Measurements from ENCODE around the gene DACT3.
"Not testable (repeated sequence)": the region's sequence is repeated elsewhere in the genome, so short reads cannot be mapped to it uniquely, and the experiment has no call there.

Gene DACT3

DNA sequence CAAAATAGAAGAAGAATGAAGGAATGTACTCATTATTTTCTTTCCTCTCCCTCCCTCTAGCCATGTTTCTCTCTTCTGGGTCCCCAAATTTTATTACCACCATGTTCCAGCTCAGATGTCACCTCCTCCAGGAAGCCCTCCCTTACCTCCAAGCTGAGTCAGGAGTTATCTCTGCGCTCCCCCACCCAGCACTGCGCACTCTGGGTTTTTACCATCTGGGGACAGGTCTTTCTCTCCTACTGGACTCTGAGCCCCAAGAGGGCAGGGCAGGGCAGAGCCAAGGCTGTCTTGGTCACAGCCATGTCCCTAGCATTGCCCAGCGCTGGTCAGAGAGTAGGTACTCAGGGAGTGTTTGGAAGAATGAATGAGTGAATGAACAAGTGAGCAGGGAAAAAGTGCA, 27.9 kb downstream of the DACT3 start:
- Histone ChIP-seq H3K9ac (ENCODE audit: low read length in 2 of 2) (no peak overlapping the region), H3K27me3 (ENCODE audit: control insufficient read depth in 1 of 2, insufficient read depth in 2 of 2, low read length in 2 of 2) (no peaks in the 10 kb centered on the region), H3K27ac (ENCODE audit: low read length) (no peak overlapping the region), H3K9me3 (ENCODE audit: control insufficient read depth in 2 of 2, low read length in 2 of 2) (no peaks in the 10 kb centered on the region), H3K36me3 (ENCODE audit: control insufficient read depth in 2 of 2, insufficient read depth in 2 of 2, low read length in 2 of 2) (no peaks in the 10 kb centered on the region), H3K4me3 (ENCODE audit: low read length in 2 of 2) (peak overlapping the region in 1 of 2 donors; percentile 81), H3K4me1 (ENCODE audit: control insufficient read depth, insufficient read depth, low read length) (peaks cover 37% of the 10 kb centered on the region)

DNA sequence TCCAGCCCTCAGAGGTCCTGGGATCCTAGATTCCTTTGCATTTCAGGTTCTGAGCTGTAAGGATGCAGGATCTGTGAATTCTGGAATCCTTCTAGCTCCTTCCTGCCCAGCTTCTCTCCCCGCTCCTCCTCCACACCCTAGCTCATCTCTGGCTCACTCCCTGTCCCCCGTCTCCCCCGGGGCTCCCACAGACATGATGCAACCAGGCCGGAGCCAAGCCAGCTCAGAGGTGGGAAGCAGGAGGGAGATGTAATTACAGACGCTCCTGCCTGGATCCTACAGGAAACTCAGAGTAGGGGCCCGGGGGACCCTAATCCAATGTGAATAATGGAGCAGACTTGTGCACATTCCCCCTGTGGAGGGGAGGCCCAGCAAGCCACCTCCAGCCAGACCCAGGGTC, 29.5 kb downstream of the DACT3 start:
- H3K27ac ChIP-seq (ENCODE audit: low read length), result peak overlapping the region; percentile 18

GRCh38 chr19:46630586-46631205, 30.3 kb downstream of the DACT3 start:
- Histone ChIP-seq H3K36me3 (ENCODE audit: control insufficient read depth in 2 of 2, insufficient read depth in 2 of 2, low read length in 2 of 2) (no peaks in the 10 kb centered on the region), H3K27me3 (ENCODE audit: control insufficient read depth in 1 of 2, insufficient read depth in 2 of 2, low read length in 2 of 2) (no peaks in the 10 kb centered on the region), H3K9me3 (ENCODE audit: control insufficient read depth in 2 of 2, low read length in 2 of 2) (no peaks in the 10 kb centered on the region), H3K4me1 (ENCODE audit: control insufficient read depth, insufficient read depth, low read length) (peaks cover 38% of the 10 kb centered on the region), H3K4me3 (ENCODE audit: low read length in 2 of 2) (peak overlapping the region in 1 of 2 donors; percentile 29), H3K27ac (ENCODE audit: low read length) (no peak overlapping the region), H3K9ac (ENCODE audit: low read length in 2 of 2) (no peak overlapping the region)

More for the DNA sequence above, 29.5 kb downstream of the DACT3 start:
- Histone ChIP-seq H3K4me3 (ENCODE audit: low read length in 2 of 2) (no peak overlapping the region), H3K27me3 (ENCODE audit: control insufficient read depth in 1 of 2, insufficient read depth in 2 of 2, low read length in 2 of 2) (no peaks in the 10 kb centered on the region), H3K9me3 (ENCODE audit: control insufficient read depth in 2 of 2, low read length in 2 of 2) (no peaks in the 10 kb centered on the region), H3K9ac (ENCODE audit: low read length in 2 of 2) (no peak overlapping the region), H3K36me3 (ENCODE audit: control insufficient read depth in 2 of 2, insufficient read depth in 2 of 2, low read length in 2 of 2) (no peaks in the 10 kb centered on the region), H3K4me1 (ENCODE audit: control insufficient read depth, insufficient read depth, low read length) (peaks cover 36% of the 10 kb centered on the region)

GRCh38 chr19:46629546-46630025, 31.4 kb downstream of the DACT3 start:
- H3K9me3 ChIP-seq (ENCODE audit: control insufficient read depth in 2 of 2, low read length in 2 of 2), result no peaks in the 10 kb centered on the region

GRCh38 chr19:46628970-46629369, 32.0 kb downstream of the DACT3 start:
- H3K4me3 ChIP-seq (ENCODE audit: low read length in 2 of 2); H3K36me3 ChIP-seq (ENCODE audit: control insufficient read depth in 2 of 2, insufficient read depth in 2 of 2, low read length in 2 of 2); H3K27ac ChIP-seq (ENCODE audit: low read length); H3K9ac ChIP-seq (ENCODE audit: low read length in 2 of 2); H3K27me3 ChIP-seq (ENCODE audit: control insufficient read depth in 1 of 2, insufficient read depth in 2 of 2, low read length in 2 of 2); H3K9me3 ChIP-seq (ENCODE audit: control insufficient read depth in 2 of 2, low read length in 2 of 2): not testable (repeated sequence)
- H3K4me1 ChIP-seq (ENCODE audit: control insufficient read depth, insufficient read depth, low read length), result peaks cover 43% of the 10 kb centered on the region

More at GRCh38 chr19:46629546-46630025, 31.4 kb downstream of the DACT3 start:
- Histone ChIP-seq H3K27me3 (ENCODE audit: control insufficient read depth in 1 of 2, insufficient read depth in 2 of 2, low read length in 2 of 2) (no peaks in the 10 kb centered on the region), H3K27ac (ENCODE audit: low read length) (no peak overlapping the region), H3K9ac (ENCODE audit: low read length in 2 of 2) (no peak overlapping the region), H3K36me3 (ENCODE audit: control insufficient read depth in 2 of 2, insufficient read depth in 2 of 2, low read length in 2 of 2) (no peaks in the 10 kb centered on the region), H3K4me1 (ENCODE audit: control insufficient read depth, insufficient read depth, low read length) (peaks cover 41% of the 10 kb centered on the region), H3K4me3 (ENCODE audit: low read length in 2 of 2) (no peak overlapping the region)

DNA sequence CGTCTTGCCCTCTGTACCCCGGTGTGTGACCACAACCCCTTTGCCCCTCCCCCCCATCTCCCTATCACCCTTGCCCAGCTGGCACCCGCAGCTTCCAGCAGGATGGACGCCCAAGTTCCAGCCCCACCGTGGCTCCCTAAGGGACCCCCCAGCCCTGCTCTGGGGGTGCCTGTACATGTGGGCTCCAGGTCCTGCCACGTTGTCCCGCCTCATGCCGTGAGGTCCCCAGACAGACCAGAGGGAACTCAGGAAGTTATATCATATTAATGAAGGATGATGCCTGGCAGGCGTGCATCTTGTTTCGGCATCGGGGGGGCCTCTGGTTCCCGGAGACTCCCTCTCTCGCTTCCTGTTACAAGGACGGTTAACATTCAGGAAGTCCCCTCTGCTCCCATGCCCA, 34.5 kb downstream of the DACT3 start:
- no peaks in the 10 kb centered on the region for H3K36me3 ChIP-seq (ENCODE audit: control insufficient read depth in 2 of 2, insufficient read depth in 2 of 2, low read length in 2 of 2)
- H3K27me3 ChIP-seq (ENCODE audit: control insufficient read depth in 1 of 2, insufficient read depth in 2 of 2, low read length in 2 of 2), result no peaks in the 10 kb centered on the region
- peak overlapping the region; percentile 76 for H3K27ac ChIP-seq (ENCODE audit: low read length)
- H3K9me3 ChIP-seq (ENCODE audit: control insufficient read depth in 2 of 2, low read length in 2 of 2), result no peaks in the 10 kb centered on the region
- H3K4me3 ChIP-seq (ENCODE audit: low read length in 2 of 2), result no peak overlapping the region
- peaks cover 53% of the 10 kb centered on the region for H3K4me1 ChIP-seq (ENCODE audit: control insufficient read depth, insufficient read depth, low read length)
- no peak overlapping the region for H3K9ac ChIP-seq (ENCODE audit: low read length in 2 of 2)

DNA sequence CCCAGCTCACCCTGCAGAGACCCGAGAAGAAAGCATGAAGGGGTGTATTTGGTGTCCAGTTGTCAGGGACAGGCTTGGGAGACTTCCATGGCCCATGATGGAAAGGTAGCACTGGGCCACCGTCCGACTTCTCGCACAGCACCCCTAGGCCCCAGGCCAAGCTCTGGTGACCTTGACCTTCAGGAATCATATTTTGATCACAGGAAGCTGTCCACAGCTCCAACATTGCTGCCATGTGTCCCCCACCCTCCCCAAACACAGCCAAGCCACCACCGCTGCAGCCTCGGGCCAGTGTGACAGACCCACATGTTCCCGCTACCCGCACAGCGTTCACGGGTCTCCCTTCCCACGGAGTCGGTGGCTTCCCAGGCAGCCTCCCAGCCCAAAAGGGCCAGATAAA, 35.3 kb downstream of the DACT3 start:
- no peaks in the 10 kb centered on the region for H3K9me3 ChIP-seq (ENCODE audit: control insufficient read depth in 2 of 2, low read length in 2 of 2)
- peaks cover 55% of the 10 kb centered on the region for H3K4me1 ChIP-seq (ENCODE audit: control insufficient read depth, insufficient read depth, low read length)
- H3K4me3 ChIP-seq (ENCODE audit: low read length in 2 of 2), result no peak overlapping the region
- H3K27ac ChIP-seq (ENCODE audit: low read length), result peak overlapping the region; percentile 76
- H3K9ac ChIP-seq (ENCODE audit: low read length in 2 of 2), result peak overlapping the region in 1 of 2 donors; percentile 51
- H3K36me3 ChIP-seq (ENCODE audit: control insufficient read depth in 2 of 2, insufficient read depth in 2 of 2, low read length in 2 of 2), result no peaks in the 10 kb centered on the region
- no peaks in the 10 kb centered on the region for H3K27me3 ChIP-seq (ENCODE audit: control insufficient read depth in 1 of 2, insufficient read depth in 2 of 2, low read length in 2 of 2)

DNA sequence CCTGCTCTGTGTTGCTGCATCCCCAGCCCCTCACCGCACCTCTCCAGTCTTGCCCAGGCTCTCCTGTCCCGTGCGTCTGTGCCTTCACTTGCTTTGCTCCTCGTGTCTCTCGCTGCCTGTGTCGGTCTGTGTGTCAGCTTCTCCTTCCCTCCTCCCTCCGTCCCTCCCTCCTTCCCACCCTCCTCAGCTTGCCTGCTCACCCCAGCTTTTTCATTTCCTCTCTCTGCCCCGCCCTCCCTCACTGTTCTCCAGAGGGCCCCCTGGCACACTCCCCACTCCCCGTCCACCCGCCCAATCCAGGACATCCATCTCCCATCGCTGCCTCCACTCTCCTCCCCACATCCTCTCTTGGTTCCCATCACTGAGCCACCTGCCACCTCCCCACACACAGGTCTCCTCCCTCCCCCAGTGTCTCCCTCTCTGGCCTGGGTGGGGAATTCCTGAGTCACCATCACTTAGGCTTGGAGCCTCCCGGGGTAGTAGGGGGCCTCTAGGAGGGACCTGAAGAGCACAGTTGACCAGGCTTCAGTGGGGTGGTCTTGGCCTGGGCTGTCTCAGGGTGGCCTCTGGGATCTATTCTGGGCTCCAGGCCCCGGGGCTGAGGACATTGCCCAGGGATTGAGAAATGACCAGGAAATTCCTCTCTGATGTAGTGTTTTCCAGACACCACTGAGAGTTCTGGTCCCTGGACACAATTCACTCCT, 35.9 kb downstream of the DACT3 start, which contains the start of gene PTGIR:
Gene PTGIR, minus strand, starts transcription at position 132 of the 704 bp plus-strand sequence. CDS start 864 bp downstream, outside the sequence.
- Histone ChIP-seq H3K9ac (ENCODE audit: low read length in 2 of 2) (peak within 1 kb of the TSS; percentile 36 to 51), H3K27me3 (ENCODE audit: control insufficient read depth in 1 of 2, insufficient read depth in 2 of 2, low read length in 2 of 2) (no peaks in the 10 kb centered on the region), H3K4me1 (ENCODE audit: control insufficient read depth, insufficient read depth, low read length) (peaks cover 58% of the 10 kb centered on the region), H3K4me3 (ENCODE audit: low read length in 2 of 2) (peak within 1 kb of the TSS in 1 of 2 donors; percentile 69), H3K27ac (ENCODE audit: low read length) (peak within 1 kb of the TSS; percentile 76), H3K36me3 (ENCODE audit: control insufficient read depth in 2 of 2, insufficient read depth in 2 of 2, low read length in 2 of 2) (no peaks in the 10 kb centered on the region), H3K9me3 (ENCODE audit: control insufficient read depth in 2 of 2, low read length in 2 of 2) (no peaks in the 10 kb centered on the region)

DNA sequence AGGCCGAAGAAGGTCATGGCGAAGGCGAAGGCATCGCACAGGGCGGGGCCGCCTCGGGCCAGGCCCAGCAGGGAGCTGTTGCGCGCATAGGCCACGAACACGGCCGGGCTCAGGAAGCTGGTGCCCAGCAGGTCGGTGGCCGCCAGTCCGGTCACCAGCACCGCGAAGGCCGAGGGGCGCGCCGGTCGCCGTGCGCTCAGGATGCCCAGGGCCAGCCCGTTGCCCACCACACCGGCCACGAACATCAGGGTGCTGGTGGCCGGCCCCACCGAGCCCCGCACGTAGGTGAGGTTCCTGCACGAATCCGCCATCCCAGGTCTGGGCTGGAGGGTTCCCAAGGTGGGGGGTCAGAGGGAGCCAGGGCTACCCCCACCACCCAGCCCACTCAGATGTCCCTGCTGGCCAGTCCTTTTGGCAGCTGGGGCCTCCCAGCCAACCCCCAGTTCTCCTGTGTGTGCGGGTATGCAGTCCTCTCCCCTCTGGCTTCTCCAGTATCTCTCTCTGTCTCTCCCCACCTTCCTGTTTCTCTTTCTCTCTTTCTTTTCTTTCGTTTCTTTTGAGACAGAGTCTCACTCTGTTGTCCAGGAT, 37.0 kb downstream of the DACT3 start:
- Histone ChIP-seq H3K9me3 (ENCODE audit: control insufficient read depth in 2 of 2, low read length in 2 of 2) (no peaks in the 10 kb centered on the region), H3K27ac (ENCODE audit: low read length) (peak overlapping the region; percentile 76), H3K27me3 (ENCODE audit: control insufficient read depth in 1 of 2, insufficient read depth in 2 of 2, low read length in 2 of 2) (no peaks in the 10 kb centered on the region), H3K9ac (ENCODE audit: low read length in 2 of 2) (peak overlapping the region in 1 of 2 donors; percentile 40), H3K4me3 (ENCODE audit: low read length in 2 of 2) (peak overlapping the region in 1 of 2 donors; percentile 69), H3K36me3 (ENCODE audit: control insufficient read depth in 2 of 2, insufficient read depth in 2 of 2, low read length in 2 of 2) (no peaks in the 10 kb centered on the region), H3K4me1 (ENCODE audit: control insufficient read depth, insufficient read depth, low read length) (peaks cover 65% of the 10 kb centered on the region)

- H3K27ac ChIP-seq (ENCODE audit: low read length), result peak overlapping the region; percentile 80
- peak overlapping the region; percentile 26 to 76 for H3K4me3 ChIP-seq (ENCODE audit: low read length in 2 of 2)
Measured at GRCh38 chr19:46622118-46622446, 38.9 kb downstream of the DACT3 start.

More at GRCh38 chr19:46622118-46622446, 38.9 kb downstream of the DACT3 start:
- H3K9ac ChIP-seq (ENCODE audit: low read length in 2 of 2), result peak overlapping the region in 1 of 2 donors; percentile 40
- peaks cover 74% of the 10 kb centered on the region for H3K4me1 ChIP-seq (ENCODE audit: control insufficient read depth, insufficient read depth, low read length)
- H3K36me3 ChIP-seq (ENCODE audit: control insufficient read depth in 2 of 2, insufficient read depth in 2 of 2, low read length in 2 of 2), result no peaks in the 10 kb centered on the region
- no peaks in the 10 kb centered on the region for H3K9me3 ChIP-seq (ENCODE audit: control insufficient read depth in 2 of 2, low read length in 2 of 2)
- no peaks in the 10 kb centered on the region for H3K27me3 ChIP-seq (ENCODE audit: control insufficient read depth in 1 of 2, insufficient read depth in 2 of 2, low read length in 2 of 2)
